GM18867 (cell line): ENCODE measurements around the gene IFT122.
A peak's percentile ranks its signal among the peaks of the same experiment; 100 is the strongest.

Source experiments
- ATAC-seq: cut with Tn5 transposase; IDR thresholded peaks from one replicate; pipeline ENCODE4 v1.9.1; 2021; ENCODE audit warnings: mild to moderate bottlenecking, moderate library complexity; ENCODE audit not compliant: unreplicated experiment

IFT122 gene

GRCh38 chr3:129439226-129439816 is 703 bp upstream of the IFT122 start:
- peak; percentile 13 for ATAC-seq

DNA sequence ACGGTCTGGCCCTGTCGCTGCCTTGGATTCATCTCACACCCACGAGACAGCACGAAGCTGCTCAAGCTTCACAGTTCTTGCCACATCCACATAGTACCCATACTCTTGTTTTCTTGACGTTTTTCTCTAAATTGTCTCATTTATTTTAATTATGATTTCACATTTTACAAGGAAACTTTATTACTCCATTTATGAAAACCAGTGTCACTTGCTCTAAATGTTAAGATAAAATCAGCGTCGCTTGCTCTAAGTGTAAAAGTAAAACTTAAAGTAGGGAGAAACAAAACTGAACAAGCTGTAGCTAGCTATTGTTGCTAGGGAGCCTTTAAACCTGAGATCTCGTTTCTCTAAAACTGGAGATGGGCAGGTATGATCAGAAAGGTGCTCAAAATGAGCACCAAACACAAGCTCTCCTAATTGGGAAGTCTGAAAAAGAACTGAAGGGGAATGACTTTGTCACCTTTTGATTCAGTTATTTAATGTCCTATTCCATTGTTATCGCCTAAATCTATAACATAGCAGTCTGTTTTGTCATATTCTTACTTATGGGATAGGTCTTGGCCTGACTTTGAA is 680 bp downstream of the IFT122 start:
- ATAC-seq = no peak

DNA sequence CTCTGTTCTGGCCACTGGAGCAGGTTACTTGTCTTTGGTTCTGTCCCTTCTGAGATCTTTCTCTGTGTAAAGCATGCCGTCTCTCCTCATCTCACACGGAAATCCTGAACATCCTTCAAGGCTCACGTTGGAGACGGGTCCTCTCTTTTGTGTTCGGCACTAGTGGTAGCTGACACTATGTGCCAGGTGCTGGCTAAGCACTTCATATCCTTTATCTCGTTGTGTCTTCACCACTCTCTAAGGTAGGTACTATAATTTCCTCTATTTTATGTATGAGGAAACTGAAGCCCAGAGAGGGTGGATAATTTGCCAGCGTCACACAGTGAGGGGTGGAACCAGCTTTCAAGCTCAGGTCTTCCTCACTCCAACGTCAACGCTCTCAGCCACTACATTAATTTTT is 1.2 kb downstream of the IFT122 start:
- no peak for ATAC-seq

GRCh38 chr3:129441782-129442181 is 1.8 kb downstream of the IFT122 start:
- ATAC-seq = no peak

DNA sequence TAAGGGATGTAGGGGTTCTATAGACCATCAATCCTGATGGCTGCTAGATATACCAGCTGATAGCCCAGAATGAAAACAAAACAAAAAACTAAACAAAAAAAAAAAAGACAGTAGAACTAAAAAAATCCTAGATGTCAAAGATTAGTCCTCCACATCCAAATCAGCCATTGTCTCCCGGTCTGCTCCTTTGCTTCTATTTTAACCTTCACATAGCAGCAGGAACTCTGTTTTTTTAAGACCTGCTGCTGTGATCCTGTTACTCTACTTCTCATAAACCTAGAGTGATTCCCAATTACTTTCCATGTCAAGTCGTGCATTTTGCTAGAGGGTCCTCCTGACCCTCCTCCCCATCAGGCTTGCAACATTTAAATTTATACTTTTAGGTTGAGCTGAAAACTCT is 2.5 kb downstream of the IFT122 start:
- no peak for ATAC-seq

- no peak for ATAC-seq
These were observed 2.9 kb downstream of the IFT122 start for GRCh38 chr3:129442947-129443346.

DNA sequence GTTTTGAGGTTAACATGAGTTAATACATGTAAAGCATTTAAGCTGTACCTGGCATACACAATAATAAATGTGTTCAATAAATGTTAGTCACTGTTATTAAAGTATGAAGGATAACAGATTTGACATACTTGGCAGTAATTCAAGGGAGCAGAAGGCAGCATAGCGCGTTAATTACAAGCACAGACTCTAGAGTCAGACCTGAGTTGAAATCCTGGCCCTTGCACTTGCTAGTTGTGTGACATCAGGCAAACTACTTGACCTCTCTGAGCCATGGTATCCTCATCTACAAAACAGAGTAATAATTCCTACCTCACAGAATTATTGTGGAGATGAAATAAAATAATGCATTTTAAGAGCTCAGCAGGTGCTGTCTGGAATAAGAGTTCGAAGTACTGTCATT is 5.4 kb downstream of the IFT122 start:
- ATAC-seq = no peak

- no peak for ATAC-seq
These were observed 6.9 kb downstream of the IFT122 start for GRCh38 chr3:129446926-129447325.

- ATAC-seq = no peak
These were observed 8.3 kb downstream of the IFT122 start for GRCh38 chr3:129448186-129448895.

DNA sequence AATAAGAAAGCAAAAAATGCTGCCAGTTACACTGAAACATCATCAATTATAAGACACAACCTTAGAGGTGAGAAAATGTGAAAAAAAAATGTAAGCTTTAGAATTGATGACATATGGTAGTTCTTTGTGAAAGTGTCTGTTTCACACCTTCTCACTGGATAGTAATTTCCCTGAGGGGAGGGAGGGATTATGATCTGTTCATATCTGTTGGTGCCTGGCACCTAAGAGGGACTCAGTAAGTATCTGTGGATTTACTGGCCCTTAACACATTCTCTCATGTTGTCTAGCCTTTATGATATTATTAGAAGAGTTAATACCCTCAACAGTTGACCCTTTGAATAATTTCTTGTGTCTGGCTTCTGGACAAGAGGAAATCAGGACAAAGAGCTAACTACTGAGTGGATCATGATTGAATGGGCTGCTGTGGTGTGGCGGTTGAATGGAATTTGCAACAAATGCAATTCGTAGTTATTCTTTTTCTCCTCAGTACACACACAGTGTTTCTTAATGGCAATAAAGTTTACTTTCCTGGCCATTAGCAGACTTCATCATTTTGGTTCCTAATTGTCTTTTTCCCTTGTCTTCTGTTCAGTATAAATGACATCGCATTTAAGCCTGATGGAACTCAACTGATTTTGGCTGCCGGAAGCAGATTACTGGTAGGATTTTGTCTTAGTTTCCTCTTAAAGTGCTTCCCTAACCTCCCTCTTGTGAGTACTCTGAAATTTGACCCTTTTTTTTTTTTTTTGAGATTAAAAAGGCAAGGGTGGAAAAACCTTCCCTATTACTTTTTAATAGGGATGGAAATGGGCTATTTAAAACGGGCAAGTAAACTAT is 9.5 kb downstream of the IFT122 start:
- no peak for ATAC-seq

- no peak for ATAC-seq
These were observed 13.7 kb downstream of the IFT122 start for GRCh38 chr3:129453732-129454131.

DNA sequence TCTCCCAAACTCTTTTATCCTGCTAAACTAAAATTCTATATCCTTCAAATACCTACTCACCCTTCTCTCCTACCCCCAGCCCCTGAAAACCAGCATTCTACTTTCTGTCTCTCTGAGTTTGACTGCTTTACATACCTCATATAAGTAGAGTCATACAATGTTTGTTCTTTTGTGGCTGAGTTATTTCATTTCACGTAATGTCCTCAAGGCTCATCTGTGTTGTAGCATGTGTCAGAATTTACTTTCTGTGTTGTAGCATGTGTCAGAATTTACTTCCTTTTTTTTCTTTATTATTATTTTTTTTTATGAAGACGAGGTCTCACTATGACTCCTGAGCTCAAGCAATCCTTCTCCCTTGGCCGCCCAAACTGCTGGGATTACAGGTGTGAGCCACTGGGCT is 20.1 kb downstream of the IFT122 start:
- no peak for ATAC-seq

- peak; percentile 10 for ATAC-seq
These were observed 20.5 kb downstream of the IFT122 start for GRCh38 chr3:129460572-129460971.

GRCh38 chr3:129461022-129461421 is 21.0 kb downstream of the IFT122 start:
- ATAC-seq = peak; percentile 60

- ATAC-seq = no peak
These were observed 21.6 kb downstream of the IFT122 start for GRCh38 chr3:129461461-129462146.

DNA sequence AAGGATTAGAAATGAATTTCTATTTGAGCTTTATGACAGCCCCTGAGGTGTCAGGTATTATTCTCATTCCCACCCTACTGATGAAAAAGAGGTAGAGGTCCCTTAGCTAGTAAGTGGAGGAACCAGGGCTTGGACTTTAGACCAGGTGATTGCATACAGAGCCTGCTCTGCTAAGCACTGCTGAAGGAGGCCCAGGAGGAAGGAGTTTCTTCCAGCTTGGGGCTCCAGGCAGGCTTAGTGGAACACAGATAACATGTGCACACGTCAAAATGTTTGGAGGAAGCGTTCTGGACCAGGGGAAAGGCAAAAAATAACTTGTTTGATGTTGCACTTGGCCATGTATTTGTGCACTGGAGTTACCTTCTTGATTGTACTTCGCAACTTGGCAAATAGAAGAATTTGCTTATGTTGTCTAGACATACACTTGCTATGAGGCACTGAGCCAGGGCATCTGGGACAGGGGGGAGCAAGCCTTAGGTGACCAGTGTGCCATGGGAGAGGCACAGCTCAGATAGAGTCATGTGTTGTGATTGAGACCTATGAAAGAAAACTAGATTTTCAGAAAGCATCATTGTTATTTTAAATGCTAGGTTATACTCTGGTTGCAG is 22.4 kb downstream of the IFT122 start:
- ATAC-seq = no peak

DNA sequence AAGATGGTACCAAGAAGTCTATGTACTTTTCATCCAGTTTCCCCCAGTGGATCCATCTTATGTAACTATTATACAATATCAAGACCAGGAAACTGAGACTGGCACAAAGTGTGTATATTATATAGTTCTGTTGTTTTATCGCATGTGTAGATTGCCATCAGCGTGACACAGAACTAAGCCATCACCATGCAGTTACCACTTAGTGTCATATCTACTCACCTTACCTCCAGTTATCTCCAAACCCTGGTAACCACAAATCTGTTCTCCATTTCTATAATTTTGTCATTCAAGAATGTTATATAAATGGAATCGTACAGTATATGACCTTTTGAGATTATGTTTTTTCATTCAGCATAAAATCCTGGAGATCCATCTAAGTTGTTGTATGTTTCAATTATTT is 23.1 kb downstream of the IFT122 start:
- ATAC-seq = no peak

DNA sequence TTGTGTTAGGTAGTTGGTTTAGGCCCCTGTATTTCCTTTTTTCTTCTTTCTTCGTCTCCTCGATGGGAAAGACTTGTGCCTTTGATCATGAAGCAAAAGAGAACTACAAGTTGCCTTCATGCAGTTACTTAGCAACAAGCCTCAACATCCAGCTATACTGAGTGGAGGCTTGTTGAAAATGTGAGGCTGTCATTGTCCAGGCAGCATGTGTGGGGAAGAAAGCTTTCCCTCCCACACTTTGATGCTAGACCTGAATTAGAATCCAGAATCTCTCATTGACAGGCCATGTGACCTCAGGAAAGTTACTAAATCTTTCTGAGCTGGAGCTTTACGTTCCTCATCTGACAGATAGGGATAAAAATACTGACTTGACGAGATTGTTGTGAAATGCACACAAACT is 23.7 kb downstream of the IFT122 start:
- ATAC-seq = no peak

DNA sequence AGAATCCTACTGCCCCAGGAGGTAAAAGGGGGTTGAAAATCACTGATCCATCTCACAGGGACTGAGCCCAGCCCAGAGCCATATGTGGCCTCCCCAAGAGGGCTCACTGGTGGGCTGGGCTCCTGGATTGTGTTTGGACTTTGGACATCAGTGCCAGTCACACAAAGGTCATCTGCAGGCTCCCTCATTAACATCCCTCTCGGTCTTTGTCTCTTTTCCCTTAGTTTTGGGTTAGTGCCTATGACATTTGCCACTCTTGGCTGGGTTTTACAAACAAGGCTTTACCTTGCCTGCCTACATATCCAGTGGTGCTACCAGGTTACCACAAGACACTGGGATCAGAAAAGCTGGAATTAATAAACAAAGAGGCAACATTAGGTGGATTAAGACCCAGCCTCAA is 27.9 kb downstream of the IFT122 start:
- ATAC-seq = no peak

GRCh38 chr3:129469026-129469425 is 29.0 kb downstream of the IFT122 start:
- ATAC-seq = no peak

- no peak for ATAC-seq
These were observed 30.8 kb downstream of the IFT122 start for GRCh38 chr3:129470861-129471260.
